Cardiac fibroblast (primary cell): Measurements from ENCODE around the gene AATK.

Experiments
- DNase-seq, 2 donors: peaks; one replicate each; pipeline versions ENCODE4 v3.0.0 to v3.0.0-alpha.2; 2010; ENCODE audit warnings: low read depth in 2 of 2
- H3K4me3 ChIP-seq, 2 donors: replicated peaks in 1 of 2; 1 replicate in 1 of 2; 2 replicates in 1 of 2; pipeline ENCODE4 v1.5.1; 2011; ENCODE audit warnings: low read depth in 2 of 2, low read length in 2 of 2, mild to moderate bottlenecking in 2 of 2, moderate library complexity in 1 of 2
- TF ChIP-seq, protein P1 (sequence below): IDR thresholded peaks from one replicate; pipeline ENCODE4 v1.5.1; 2011; ENCODE audit warnings: low read depth, mild to moderate bottlenecking, low read length, inconsistent platforms

The AATK gene

DNA sequence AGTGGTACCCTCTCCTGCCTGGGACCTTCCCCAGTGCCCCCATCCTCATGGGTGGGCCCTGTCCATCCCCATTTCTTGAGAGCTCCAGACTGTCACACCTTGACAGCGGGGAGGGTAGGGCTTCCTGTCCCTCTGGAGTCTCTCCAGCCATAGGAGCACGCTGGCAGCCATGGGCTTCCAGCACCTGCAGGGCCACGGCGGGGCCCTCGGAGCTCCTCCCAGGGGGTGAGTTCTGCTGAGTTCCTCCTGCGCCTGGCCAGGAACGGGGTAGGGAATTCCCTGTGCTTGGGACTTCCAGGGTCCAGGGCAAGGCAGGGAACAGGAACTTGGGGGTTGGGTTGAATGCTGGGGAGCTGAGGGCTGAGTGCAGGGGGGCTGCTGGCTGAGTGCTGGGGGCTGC lies 23.0 kb upstream of the AATK start:
- TF ChIP-seq, protein P1, sequence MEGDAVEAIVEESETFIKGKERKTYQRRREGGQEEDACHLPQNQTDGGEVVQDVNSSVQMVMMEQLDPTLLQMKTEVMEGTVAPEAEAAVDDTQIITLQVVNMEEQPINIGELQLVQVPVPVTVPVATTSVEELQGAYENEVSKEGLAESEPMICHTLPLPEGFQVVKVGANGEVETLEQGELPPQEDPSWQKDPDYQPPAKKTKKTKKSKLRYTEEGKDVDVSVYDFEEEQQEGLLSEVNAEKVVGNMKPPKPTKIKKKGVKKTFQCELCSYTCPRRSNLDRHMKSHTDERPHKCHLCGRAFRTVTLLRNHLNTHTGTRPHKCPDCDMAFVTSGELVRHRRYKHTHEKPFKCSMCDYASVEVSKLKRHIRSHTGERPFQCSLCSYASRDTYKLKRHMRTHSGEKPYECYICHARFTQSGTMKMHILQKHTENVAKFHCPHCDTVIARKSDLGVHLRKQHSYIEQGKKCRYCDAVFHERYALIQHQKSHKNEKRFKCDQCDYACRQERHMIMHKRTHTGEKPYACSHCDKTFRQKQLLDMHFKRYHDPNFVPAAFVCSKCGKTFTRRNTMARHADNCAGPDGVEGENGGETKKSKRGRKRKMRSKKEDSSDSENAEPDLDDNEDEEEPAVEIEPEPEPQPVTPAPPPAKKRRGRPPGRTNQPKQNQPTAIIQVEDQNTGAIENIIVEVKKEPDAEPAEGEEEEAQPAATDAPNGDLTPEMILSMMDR = no peak
- H3K4me3 ChIP-seq = no peak overlapping the region
- no peak for DNase-seq

DNA sequence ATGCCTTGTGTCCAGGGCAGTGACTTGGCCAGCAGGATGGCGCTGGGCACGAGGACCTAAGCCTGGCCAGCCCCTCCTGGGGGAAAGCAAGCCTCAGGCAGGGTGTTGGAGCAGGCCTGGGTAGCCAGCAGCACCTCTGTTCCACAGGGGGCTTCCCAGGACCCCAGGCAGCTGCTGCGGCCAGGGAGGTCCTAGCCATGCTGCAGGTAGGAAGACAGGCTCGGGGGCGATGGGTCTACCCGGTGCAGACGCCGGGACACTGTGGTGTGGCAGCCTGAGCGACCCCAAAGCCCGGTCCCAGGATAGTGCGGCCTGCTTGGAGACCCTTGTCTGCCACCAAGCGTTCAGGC lies 22.4 kb upstream of the AATK start:
- TF ChIP-seq, protein P1 = no peak
- H3K4me3 ChIP-seq = no peak overlapping the region
- no peak for DNase-seq

DNA sequence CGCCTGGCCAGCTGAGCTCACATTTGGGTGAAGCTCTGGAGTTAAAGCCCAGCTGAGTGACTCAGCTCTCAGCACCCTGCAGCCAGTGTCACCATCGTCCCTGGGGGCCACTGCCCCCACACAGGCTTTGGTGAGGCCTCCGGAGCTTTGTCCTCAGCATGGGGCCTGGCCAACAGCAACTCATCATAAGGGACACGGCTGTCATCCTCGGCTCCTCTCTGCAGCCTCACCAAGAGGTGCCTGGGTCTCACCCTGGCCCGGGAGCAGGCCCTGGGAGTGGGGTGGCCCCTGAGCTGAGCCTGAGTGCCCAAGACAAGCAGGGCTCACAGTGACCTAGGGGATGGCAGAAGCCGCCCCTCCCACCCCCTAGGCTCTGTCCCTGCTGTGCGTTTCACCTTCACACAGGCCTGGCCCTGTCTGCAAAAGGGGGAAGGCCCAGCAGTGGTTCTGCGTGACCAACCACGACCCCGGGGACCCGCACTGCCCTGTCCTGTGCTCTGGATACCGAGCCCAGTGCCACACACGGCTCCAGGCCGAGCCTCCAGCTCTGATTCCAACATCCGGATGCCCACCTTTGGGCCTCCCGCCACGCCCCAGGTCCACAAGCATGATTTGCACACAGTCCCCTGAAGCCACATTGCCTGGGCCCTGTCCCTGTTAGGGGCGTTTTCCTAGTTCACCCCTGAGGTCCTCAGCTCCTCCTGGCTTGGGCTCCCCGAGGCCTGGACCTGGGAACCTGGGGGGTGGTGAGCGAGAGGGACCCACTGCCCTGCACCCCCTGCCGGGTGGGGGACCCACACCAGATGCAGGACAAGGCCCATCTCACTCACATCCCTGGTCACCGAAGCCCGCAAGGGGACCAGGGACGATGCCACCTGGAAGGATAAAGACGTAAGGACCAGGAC lies 21.8 kb upstream of the AATK start:
- no peak overlapping the region for H3K4me3 ChIP-seq
- TF ChIP-seq, protein P1 = no peak
- DNase-seq = no peak

DNA sequence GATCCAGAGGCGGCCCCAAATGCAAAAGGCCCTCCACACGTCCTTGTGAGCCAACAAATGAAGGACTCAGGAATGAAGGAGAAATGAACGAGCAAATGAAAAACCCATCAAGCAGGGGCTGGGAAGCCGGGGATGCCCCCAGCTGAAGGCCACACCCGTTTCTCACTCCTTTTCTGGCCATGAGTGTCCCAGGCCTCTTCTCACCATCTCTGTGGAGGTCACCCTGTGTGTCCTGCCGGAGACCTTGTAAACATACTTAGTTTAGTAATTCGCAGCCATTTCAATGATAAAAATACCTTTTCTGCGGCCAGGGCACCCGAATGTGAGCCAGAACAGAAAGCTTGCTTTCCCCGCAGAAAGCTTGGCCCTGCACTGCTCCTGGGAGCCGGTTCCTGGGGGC lies 21.1 kb upstream of the AATK start:
- TF ChIP-seq, protein P1 = no peak
- DNase-seq = no peak
- no peak overlapping the region for H3K4me3 ChIP-seq

DNA sequence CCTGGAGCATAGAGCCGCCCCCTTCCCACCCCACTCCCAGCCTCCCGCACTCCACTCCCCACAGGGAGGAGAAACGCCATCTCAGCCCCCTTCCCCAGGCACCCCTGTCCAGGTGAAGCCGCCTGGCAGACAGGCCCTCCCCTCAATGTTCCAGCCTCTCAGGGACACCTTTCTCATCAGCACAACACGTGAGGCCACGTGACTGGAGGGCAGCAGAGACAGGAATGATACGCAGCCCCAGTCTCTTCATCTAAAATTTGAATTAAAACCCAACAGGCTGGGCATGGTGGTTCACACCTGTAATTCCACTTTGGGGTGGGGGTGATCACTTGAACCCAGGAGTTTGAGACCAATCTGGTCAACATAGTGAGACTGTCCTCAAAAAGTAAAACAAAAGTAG lies 20.2 kb upstream of the AATK start:
- no peak for DNase-seq
- TF ChIP-seq, protein P1 = no peak
- no peak overlapping the region for H3K4me3 ChIP-seq

DNA sequence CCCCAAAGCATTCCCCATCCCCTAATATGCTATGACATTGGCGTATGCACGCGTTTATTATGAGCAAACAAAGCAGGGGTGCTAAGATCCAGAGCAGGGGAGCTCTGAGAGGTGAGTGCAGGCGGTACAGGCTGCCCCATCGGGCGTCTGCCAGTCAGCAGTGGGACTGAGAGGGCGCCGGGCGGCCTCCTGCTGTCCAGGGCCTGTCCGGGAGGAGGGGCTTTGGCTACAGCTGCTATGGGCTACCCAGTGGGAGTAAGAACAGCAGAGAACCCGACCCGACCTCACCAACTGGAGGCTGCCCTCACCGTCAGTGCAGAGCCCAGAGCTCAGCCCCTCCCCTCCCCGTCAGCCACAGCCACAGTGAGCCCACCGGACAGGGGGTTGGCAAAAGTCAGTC lies 18.5 kb upstream of the AATK start:
- no peak overlapping the region for H3K4me3 ChIP-seq
- no peak for DNase-seq
- TF ChIP-seq, protein P1 = no peak

DNA sequence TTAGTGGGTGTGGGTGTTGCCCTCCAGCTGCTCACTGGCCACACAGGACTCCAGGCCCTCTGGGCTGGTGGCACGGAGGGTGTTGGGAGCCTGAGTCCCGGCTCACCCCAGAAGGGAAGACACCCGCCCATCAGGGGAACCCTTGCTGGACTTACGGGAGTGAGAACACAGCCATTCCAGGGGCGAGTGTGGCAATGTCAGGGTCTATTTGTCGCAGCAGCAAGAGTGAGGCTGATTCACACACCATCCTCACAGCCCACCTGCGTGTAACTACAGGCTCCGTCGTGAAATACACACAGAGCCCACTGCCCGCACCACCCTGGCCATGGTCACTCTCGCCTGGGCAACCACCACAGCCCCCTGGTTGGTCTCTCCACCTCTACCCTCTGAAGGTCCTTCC lies 17.8 kb upstream of the AATK start:
- TF ChIP-seq, protein P1 = no peak
- no peak overlapping the region for H3K4me3 ChIP-seq
- DNase-seq = no peak
